ENCODE measurements around the gene PAPPA2.

- no peak for TF ChIP-seq CTCF (IDR thresholded peaks at IDR 0.05)
- TF ChIP-seq EP300 (IDR thresholded peaks at IDR 0.05), result no peak
These were observed 26.7 kb upstream of the PAPPA2 start for GRCh38 chr1:176436251-176436650.
